NCI-H1436 treated with DMSO at 0.1 percent for 48 hours (cell line): Measurements from ENCODE around the gene YY1AP1.
"Not testable (repeated sequence)": the region's sequence is repeated elsewhere in the genome, so short reads cannot be mapped to it uniquely, and the experiment has no call there.

Source experiments
- DNase-seq: peaks from one replicate; lab custom pipeline; 2025; lab: John Stamatoyannopoulos, UW

The YY1AP1 gene

GRCh38 chr1:155688324-155689080 is at the start of gene YY1AP1:
Gene YY1AP1 (minus strand): TSS chr1:155688774. CDS start chr1:155680436, 8,338 bp downstream.
- no peak for DNase-seq

- no peak for DNase-seq
Measured at GRCh38 chr1:155729031-155729898, 40.7 kb upstream of the YY1AP1 start.

GRCh38 chr1:155725142-155725541 is 36.6 kb upstream of the YY1AP1 start:
- DNase-seq = no peak

- DNase-seq = no peak
Measured at GRCh38 chr1:155719703-155720102, 31.1 kb upstream of the YY1AP1 start.

- not testable (repeated sequence) for DNase-seq
Measured at GRCh38 chr1:155718524-155719115, 30.0 kb upstream of the YY1AP1 start.

- DNase-seq = no peak
Measured at GRCh38 chr1:155717041-155717440, 28.5 kb upstream of the YY1AP1 start.

GRCh38 chr1:155715777-155716176 is 27.2 kb upstream of the YY1AP1 start:
- DNase-seq = no peak

- DNase-seq = not testable (repeated sequence)
Measured at GRCh38 chr1:155715056-155715455, 26.5 kb upstream of the YY1AP1 start.

GRCh38 chr1:155713075-155713474 is 24.5 kb upstream of the YY1AP1 start:
- DNase-seq = no peak

- not testable (repeated sequence) for DNase-seq
Measured at GRCh38 chr1:155712636-155713035, 24.1 kb upstream of the YY1AP1 start.

GRCh38 chr1:155711457-155711856 is 22.9 kb upstream of the YY1AP1 start:
- DNase-seq = not testable (repeated sequence)

- DNase-seq = no peak
Measured at GRCh38 chr1:155709391-155709790, 20.8 kb upstream of the YY1AP1 start.

GRCh38 chr1:155706139-155706538 is 17.6 kb upstream of the YY1AP1 start:
- no peak for DNase-seq

- DNase-seq = not testable (repeated sequence)
Measured at GRCh38 chr1:155704414-155704813, 15.8 kb upstream of the YY1AP1 start.

- no peak for DNase-seq
Measured at GRCh38 chr1:155703216-155703615, 14.6 kb upstream of the YY1AP1 start.

GRCh38 chr1:155701675-155702074 is 13.1 kb upstream of the YY1AP1 start:
- not testable (repeated sequence) for DNase-seq

GRCh38 chr1:155699062-155699461 is 10.5 kb upstream of the YY1AP1 start:
- DNase-seq = not testable (repeated sequence)

- DNase-seq = no peak
Measured at GRCh38 chr1:155698382-155699038, 9.9 kb upstream of the YY1AP1 start.

- DNase-seq = not testable (repeated sequence)
Measured at GRCh38 chr1:155697616-155698015, 9.0 kb upstream of the YY1AP1 start.

- DNase-seq = no peak
Measured at GRCh38 chr1:155697046-155697445, 8.5 kb upstream of the YY1AP1 start.

GRCh38 chr1:155696524-155696923 is 8.0 kb upstream of the YY1AP1 start:
- no peak for DNase-seq

- DNase-seq = no peak
Measured at GRCh38 chr1:155695608-155696007, 7.0 kb upstream of the YY1AP1 start.
